Tibial nerve (tissue), 4 donors: ENCODE measurements around the gene NKTR.

Experiments used
- EP300 ChIP-seq, 2 donors: sonication (generic); formaldehyde crosslinking; IDR thresholded peaks; one replicate each; pipeline ENCODE4 v1.6.1; 2017; ENCODE audit warnings: antibody characterized with exemption in 2 of 2, mild to moderate bottlenecking in 1 of 2
- POLR2A ChIP-seq, 2 donors: fragments of 450-650 bp; IDR thresholded peaks; one replicate each; pipeline ENCODE4 v1.6.1; 2017; ENCODE audit warnings: antibody characterized with exemption in 2 of 2, mild to moderate bottlenecking in 2 of 2, moderate library complexity in 2 of 2
- TF ChIP-seq, protein P1 (sequence below), 5 experiments: fragments of 200-600 bp in 3 of 5; fragments of 450-650 bp in 2 of 5; sonication (generic) in 3 of 5; IDR thresholded peaks; one replicate each; pipeline ENCODE4 v1.5.1; 2016 to 2019; ENCODE audit warnings: antibody characterized with exemption in 5 of 5, mild to moderate bottlenecking in 3 of 5, moderate library complexity in 2 of 5

DNA sequence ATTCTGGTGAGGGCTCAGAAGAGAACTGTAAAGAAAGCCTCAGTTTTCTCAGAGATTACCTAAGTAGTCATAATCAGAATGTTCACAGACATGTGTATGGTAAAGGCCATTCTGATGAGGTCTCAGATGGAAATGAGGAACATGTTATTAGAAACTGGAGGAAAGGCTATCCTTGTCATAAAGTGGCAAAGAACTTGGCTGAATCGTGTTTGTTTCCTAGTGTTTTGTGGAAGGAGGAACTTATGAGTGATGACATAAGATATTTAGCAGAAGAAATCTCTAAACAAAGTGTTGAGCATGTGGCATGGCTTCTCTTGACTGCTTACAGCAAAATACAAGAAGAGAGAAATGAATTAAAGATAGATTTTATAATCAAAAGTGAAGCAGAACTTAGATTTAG lies 72.0 kb downstream of the NKTR start:
- TF ChIP-seq, protein P1, sequence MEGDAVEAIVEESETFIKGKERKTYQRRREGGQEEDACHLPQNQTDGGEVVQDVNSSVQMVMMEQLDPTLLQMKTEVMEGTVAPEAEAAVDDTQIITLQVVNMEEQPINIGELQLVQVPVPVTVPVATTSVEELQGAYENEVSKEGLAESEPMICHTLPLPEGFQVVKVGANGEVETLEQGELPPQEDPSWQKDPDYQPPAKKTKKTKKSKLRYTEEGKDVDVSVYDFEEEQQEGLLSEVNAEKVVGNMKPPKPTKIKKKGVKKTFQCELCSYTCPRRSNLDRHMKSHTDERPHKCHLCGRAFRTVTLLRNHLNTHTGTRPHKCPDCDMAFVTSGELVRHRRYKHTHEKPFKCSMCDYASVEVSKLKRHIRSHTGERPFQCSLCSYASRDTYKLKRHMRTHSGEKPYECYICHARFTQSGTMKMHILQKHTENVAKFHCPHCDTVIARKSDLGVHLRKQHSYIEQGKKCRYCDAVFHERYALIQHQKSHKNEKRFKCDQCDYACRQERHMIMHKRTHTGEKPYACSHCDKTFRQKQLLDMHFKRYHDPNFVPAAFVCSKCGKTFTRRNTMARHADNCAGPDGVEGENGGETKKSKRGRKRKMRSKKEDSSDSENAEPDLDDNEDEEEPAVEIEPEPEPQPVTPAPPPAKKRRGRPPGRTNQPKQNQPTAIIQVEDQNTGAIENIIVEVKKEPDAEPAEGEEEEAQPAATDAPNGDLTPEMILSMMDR (IDR thresholded peaks at IDR 0.05), result no peak
- TF ChIP-seq EP300 (IDR thresholded peaks at IDR 0.05), result no peak
- no peak for TF ChIP-seq POLR2A (IDR thresholded peaks at IDR 0.05)
